ENCODE data around the gene SLC19A1.

SLC19A1 gene

GRCh38 chr21:45454060-45454925 is 87.9 kb downstream of the SLC19A1 start:
- DNase-seq (ENCODE audit: low read depth): no peak

- DNase-seq (ENCODE audit: low read depth): no peak
Measured at GRCh38 chr21:45453308-45453950, 88.8 kb downstream of the SLC19A1 start.

DNA sequence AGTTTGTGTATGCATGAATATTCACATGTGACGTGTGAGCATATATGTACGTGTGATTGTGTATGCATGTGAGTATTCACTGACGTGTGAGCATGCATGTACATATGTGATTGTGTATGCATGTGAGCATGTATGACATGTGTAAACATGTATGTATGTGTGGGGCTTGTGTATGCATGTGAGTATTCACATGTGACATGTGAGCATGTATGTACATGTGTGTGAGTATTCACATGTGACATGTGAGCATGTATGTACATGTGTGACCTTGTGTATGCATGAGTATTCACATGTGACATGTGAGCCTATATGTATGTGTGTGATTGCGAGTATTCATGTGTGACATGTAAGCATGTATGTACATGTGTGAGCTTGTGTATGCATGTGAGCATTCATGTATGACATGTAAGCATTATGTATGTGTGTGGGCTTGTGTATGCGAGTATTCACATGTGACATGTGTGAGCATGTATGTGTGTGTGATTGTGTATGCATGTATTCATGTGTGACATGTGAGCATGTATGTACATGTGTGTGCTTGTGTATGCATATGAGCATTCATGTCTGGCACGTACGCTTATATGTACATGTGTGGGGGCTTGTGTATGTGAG is 89.4 kb downstream of the SLC19A1 start:
- no peak for DNase-seq (ENCODE audit: low read depth)

GRCh38 chr21:45451771-45452182 is 90.5 kb downstream of the SLC19A1 start:
- DNase-seq (ENCODE audit: low read depth): no peak

DNA sequence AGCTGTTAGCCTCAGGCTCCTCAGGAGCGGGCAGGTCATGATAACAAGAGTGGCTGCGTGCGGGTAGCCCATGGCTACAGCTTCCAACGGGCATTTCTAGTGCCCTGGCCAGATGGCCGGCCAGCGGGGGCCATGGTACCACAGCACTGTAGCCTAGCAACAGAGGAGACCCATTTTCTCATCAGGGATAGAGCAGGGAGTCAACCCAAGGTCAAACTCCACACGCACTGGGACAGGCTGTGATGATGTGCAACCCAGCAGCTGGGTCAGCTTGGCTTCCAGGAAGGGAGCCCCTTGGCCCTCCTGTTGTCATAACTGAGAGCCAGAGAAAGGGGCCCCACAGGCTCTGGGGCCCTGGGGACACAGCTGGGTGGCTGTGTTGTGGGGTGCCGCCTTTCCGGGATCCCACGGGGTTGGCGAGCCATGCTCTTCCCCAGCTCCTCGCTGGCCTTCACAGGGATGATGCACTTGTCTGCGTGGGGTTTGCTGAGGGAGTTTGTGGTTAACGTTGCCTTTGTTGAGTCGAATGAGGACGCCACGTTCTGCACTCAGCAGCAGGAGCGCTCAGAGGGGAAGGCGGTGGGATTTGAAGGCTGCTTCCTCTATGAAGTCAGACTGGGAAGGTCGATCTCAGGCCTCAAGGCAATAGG is 91.0 kb downstream of the SLC19A1 start:
- DNase-seq (ENCODE audit: low read depth): no peak

GRCh38 chr21:45450423-45451090 is 91.7 kb downstream of the SLC19A1 start:
- no peak for DNase-seq (ENCODE audit: low read depth)

GRCh38 chr21:45449658-45450422 is 92.4 kb downstream of the SLC19A1 start:
- DNase-seq (ENCODE audit: low read depth): no peak

GRCh38 chr21:45448810-45449657 is 93.2 kb downstream of the SLC19A1 start:
- no peak for DNase-seq (ENCODE audit: low read depth)

- DNase-seq (ENCODE audit: low read depth): no peak
Measured at GRCh38 chr21:45448283-45448809, 93.9 kb downstream of the SLC19A1 start.
